Kidney (tissue), 14 donors: Measurements from ENCODE around the gene MSLN. TPM values are rescaled to one million over a fixed set of nuclear protein-coding genes. Genes with fewer than 3 reads are reported as not detected.

ENCODE experiments used
- DNase-seq, 5 donors: peaks; one replicate each; pipeline ENCODE4 v3.0.0-alpha.2; 2013 to 2020
- FAIRE-seq: peaks from 2 replicates; lab custom pipeline; 2012; peaks lifted over from hg19 to GRCh38; lab: Jason Lieb, UNC
- H3K27ac ChIP-seq, 2 donors: one replicate each; pipeline ENCODE4 v1.7.0; 2013; ENCODE audit warnings: low read depth in 2 of 2, low read length in 2 of 2, inconsistent platforms in 1 of 2
- H3K27me3 ChIP-seq: one replicate; pipeline ENCODE4 v1.7.1; 2013; ENCODE audit warnings: low read length, inconsistent platforms; ENCODE audit not compliant: control insufficient read depth, insufficient read depth
- H3K36me3 ChIP-seq, 3 donors: one replicate each; pipeline versions ENCODE4 v1.7.0 to v1.7.1; 2013; ENCODE audit warnings: low read length in 3 of 3, control low read depth in 1 of 3, inconsistent platforms in 1 of 3; ENCODE audit not compliant: insufficient read depth in 3 of 3, control insufficient read depth in 2 of 3
- H3K4me1 ChIP-seq, 3 donors: one replicate each; pipeline versions ENCODE4 v1.7.0 to v1.7.1; 2013; ENCODE audit warnings: low read length in 3 of 3, inconsistent platforms in 1 of 3, low read depth in 1 of 3; ENCODE audit not compliant: control insufficient read depth in 2 of 3, insufficient read depth in 2 of 3
- H3K4me3 ChIP-seq, 3 donors: one replicate each; pipeline versions ENCODE4 v1.7.0 to v1.8.1; 2013; ENCODE audit warnings: low read length in 3 of 3, control low read depth in 1 of 3, inconsistent platforms in 1 of 3
- H3K9ac ChIP-seq, 3 donors: one replicate each; pipeline versions ENCODE4 v1.7.0 to v1.7.1; 2013; ENCODE audit warnings: low read length in 3 of 3, control low read depth in 1 of 3, inconsistent platforms in 1 of 3
- H3K9me3 ChIP-seq, 3 donors: one replicate each; pipeline versions ENCODE4 v1.7.0 to v1.7.1; 2013; ENCODE audit warnings: low read length in 3 of 3, control low read depth in 1 of 3, inconsistent platforms in 1 of 3; ENCODE audit not compliant: control insufficient read depth in 2 of 3, insufficient read depth in 1 of 3
- intact Hi-C: fragments of 100-400 bp; cut with DNase I; formaldehyde crosslinking; loops from one replicate; pipeline ENCODE4 v1.11.1; 2022
- polyA plus RNA-seq: library from polyadenylated mRNA; stranded (reverse); fragments of 350-450 nt; fragmentation: Illumina TruSeq; extraction: RNeasy Lipid Tissue Mini Kit (QIAGEN cat#74804); gene quantifications from one replicate; pipeline ENCODE4 v1.2.3, GENCODE V29; 2014; ENCODE audit warnings: low read depth, low replicate concordance; ENCODE audit not compliant: insufficient read depth
- total RNA-seq: library from RNA; stranded (reverse); fragmentation: NEBNext Ultra II Directional; extraction: Animal tissue kit (Norgen Biotek cat#: 25700); gene quantifications from one replicate; pipeline ENCODE4 v1.2.1, GENCODE V29; 2021
- TF ChIP-seq, protein P1 (sequence below): IDR thresholded peaks from 3 replicates; pipeline ENCODE4 v1.5.1; 2012; ENCODE audit warnings: mild to moderate bottlenecking, moderate library complexity, borderline replicate concordance; ENCODE audit not compliant: insufficient read depth; ENCODE audit errors: extremely low read depth
- donor health status: control.
- donor health status: control.
- donor health status: control.
- donor health status: control.
- donor health status: control.
- donor health status: DM: yes; HTN: yes; CAD: no.
- donor health status: Normal renal cell carcinoma (clear cell type).

MSLN gene
- total and polyA plus RNA-seq, 2 donors from 2014 or later: 3.7 to 19.4 TPM

DNA sequence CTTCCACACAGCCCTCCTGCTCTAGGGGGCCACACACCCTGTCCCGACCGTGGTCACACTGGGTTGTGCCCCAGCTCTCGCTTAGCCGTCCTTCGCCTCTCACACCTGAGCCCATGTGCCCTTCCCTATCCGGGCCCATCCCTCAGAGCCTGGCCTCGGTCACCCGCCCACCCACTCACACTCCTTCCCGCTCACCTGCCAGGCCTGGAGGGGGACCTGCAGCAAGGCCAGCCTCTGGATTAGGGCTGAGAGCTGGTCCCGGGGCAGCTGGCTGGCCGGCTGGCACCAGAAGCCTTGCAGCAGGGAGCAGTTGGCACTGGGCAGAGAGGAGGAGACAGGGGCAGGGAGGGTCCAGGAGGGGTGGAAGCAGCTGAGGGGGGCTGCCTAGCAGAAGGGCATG, 17.9 kb downstream of the MSLN start:
- H3K9me3 ChIP-seq: no peaks in the 10 kb centered on the region
- DNase-seq: no peak

DNA sequence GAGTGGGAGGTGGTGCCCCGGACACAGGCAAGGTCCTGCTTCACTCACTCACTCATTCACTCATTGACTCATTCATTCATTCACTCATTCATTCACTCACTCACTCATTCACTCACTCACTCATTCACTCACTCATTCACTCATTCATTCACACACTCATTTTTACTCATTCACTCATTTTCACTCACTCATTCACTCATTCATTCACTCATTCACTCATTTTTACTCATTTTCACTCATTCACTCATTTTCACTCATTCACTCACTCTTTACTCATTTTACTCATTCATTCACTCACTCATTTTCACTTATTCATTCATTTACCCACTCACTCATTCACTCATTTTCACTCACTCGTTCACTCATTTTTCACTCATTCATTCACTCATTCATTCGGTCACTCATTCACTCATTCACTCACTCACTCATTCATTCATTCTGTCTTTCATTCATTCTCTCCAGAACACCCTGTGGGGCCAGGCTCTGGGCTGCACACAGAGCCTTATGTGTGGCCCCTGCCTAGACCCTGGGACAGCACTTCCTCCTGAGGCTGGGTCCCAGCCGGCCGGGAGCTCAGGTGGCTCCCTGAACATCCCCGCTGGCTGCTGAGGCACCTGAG, 18.5 kb downstream of the MSLN start:
- H3K36me3 ChIP-seq: no peaks in the 10 kb centered on the region
- no peaks in the 10 kb centered on the region for H3K4me1 ChIP-seq
- H3K27ac ChIP-seq: no peak overlapping the region
- H3K9me3 ChIP-seq: no peaks in the 10 kb centered on the region
- no peaks in the 10 kb centered on the region for H3K27me3 ChIP-seq
- TF ChIP-seq, protein P1, sequence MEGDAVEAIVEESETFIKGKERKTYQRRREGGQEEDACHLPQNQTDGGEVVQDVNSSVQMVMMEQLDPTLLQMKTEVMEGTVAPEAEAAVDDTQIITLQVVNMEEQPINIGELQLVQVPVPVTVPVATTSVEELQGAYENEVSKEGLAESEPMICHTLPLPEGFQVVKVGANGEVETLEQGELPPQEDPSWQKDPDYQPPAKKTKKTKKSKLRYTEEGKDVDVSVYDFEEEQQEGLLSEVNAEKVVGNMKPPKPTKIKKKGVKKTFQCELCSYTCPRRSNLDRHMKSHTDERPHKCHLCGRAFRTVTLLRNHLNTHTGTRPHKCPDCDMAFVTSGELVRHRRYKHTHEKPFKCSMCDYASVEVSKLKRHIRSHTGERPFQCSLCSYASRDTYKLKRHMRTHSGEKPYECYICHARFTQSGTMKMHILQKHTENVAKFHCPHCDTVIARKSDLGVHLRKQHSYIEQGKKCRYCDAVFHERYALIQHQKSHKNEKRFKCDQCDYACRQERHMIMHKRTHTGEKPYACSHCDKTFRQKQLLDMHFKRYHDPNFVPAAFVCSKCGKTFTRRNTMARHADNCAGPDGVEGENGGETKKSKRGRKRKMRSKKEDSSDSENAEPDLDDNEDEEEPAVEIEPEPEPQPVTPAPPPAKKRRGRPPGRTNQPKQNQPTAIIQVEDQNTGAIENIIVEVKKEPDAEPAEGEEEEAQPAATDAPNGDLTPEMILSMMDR: no peak
- DNase-seq (no peak), FAIRE-seq (no peak)
- H3K4me3 ChIP-seq: no peak overlapping the region
- intact Hi-C loops: no loop called here
- H3K9ac ChIP-seq: no peak overlapping the region

More for the DNA sequence above, 17.9 kb downstream of the MSLN start:
- no peaks in the 10 kb centered on the region for H3K4me1 ChIP-seq
- H3K4me3 ChIP-seq: no peak overlapping the region
- H3K27me3 ChIP-seq: no peaks in the 10 kb centered on the region
- no peaks in the 10 kb centered on the region for H3K36me3 ChIP-seq
- intact Hi-C loops: no loop called here
- H3K27ac ChIP-seq: no peak overlapping the region
- TF ChIP-seq, protein P1: no peak
- no peak overlapping the region for H3K9ac ChIP-seq
- FAIRE-seq: no peak

GRCh38 chr16:779561-779960, 19.0 kb downstream of the MSLN start:
- TF ChIP-seq, protein P1: no peak

GRCh38 chr16:780296-780695, 19.8 kb downstream of the MSLN start:
- Histone ChIP-seq H3K9ac (no peak overlapping the region), H3K4me3 (no peak overlapping the region), H3K4me1 (no peaks in the 10 kb centered on the region), H3K36me3 (no peaks in the 10 kb centered on the region), H3K9me3 (no peaks in the 10 kb centered on the region), H3K27ac (no peak overlapping the region), H3K27me3 (no peaks in the 10 kb centered on the region)
- DNase-seq (no peak), FAIRE-seq (no peak)
- TF ChIP-seq, protein P1: no peak
- intact Hi-C loops: no loop called here

More at GRCh38 chr16:779561-779960, 19.0 kb downstream of the MSLN start:
- intact Hi-C loops: no loop called here
- no peaks in the 10 kb centered on the region for H3K9me3 ChIP-seq
- H3K4me1 ChIP-seq: no peaks in the 10 kb centered on the region
- no peak overlapping the region for H3K9ac ChIP-seq
- no peak overlapping the region for H3K27ac ChIP-seq
- DNase-seq (no peak), FAIRE-seq (no peak)
- no peaks in the 10 kb centered on the region for H3K36me3 ChIP-seq
- no peak overlapping the region for H3K4me3 ChIP-seq
- no peaks in the 10 kb centered on the region for H3K27me3 ChIP-seq
